Uterus (tissue), 2 donors: ENCODE results near the gene ARMH4.

Source experiments
- CTCF ChIP-seq, 4 experiments: fragments of 200-600 bp in 2 of 4; fragments of 450-650 bp in 2 of 4; sonication (generic) in 2 of 4; IDR thresholded peaks; one replicate each; pipeline ENCODE4 v1.5.1; 2016 to 2019; ENCODE audit warnings: antibody characterized with exemption in 4 of 4, mild to moderate bottlenecking in 2 of 4, moderate library complexity in 1 of 4
- POLR2A ChIP-seq, 2 donors: fragments of 450-650 bp; IDR thresholded peaks; one replicate each; pipeline ENCODE4 v1.6.1; 2016; ENCODE audit warnings: antibody characterized with exemption in 2 of 2, mild to moderate bottlenecking in 1 of 2, moderate library complexity in 1 of 2

GRCh38 chr14:58119381-58119780 is 32.6 kb downstream of the ARMH4 start:
- TF ChIP-seq CTCF (IDR thresholded peaks at IDR 0.05), result no peak
- TF ChIP-seq POLR2A (IDR thresholded peaks at IDR 0.05), result no peak
